Caco-2 (cell line): ENCODE data around the gene ING4. TPM values are rescaled to one million over a fixed set of nuclear protein-coding genes. Genes with fewer than 3 reads are reported as not detected.
A peak's percentile ranks its signal among the peaks of the same experiment; 100 is the strongest.

Experiments
- BruUV-seq: library from RNA; stranded (reverse); fragments of 400-500 nt; replicated peaks from 2 replicates; lab custom pipeline; 2021; lab: Mats Ljungman, UMichigan
- CTCF ChIA-PET: fragments of 300-600 bp; sonication (Branson Sonifier 250); formaldehyde crosslinking; loops from one replicate; lab custom pipeline; 2022; ENCODE audit warnings: antibody characterized with exemption; lab: Charles Lee
- POLR2A ChIA-PET: fragments of 300-600 bp; sonication (Branson Sonifier 250); formaldehyde crosslinking; loops from one replicate; lab custom pipeline; 2022; ENCODE audit warnings: antibody characterized with exemption; lab: Charles Lee
- DNase-seq, 2 experiments: peaks; one replicate each; pipeline versions ENCODE4 v3.0.0 to v3.0.0-alpha.2; 2020 to 2022
- H3K27me3 ChIP-seq: replicated peaks from 2 replicates; pipeline ENCODE4 v1.6.0; 2011; ENCODE audit warnings: low read length; ENCODE audit not compliant: control insufficient read depth, insufficient read depth
- H3K36me3 ChIP-seq: 2 replicates; pipeline ENCODE4 v1.5.1; 2011; ENCODE audit warnings: low read length; ENCODE audit not compliant: control insufficient read depth, insufficient read depth
- H3K4me1 ChIP-seq: fragments of 250-450 bp; sonication (Bioruptor Pico); 2 replicates; pipeline ENCODE4 v1.5.1; 2020; ENCODE audit warnings: mild to moderate bottlenecking
- H3K4me3 ChIP-seq: 2 replicates; pipeline ENCODE4 v1.5.1; 2011; ENCODE audit warnings: low read depth, mild to moderate bottlenecking, control low read depth, low read length
- H3K9me3 ChIP-seq: fragments of 250-450 bp; sonication (Bioruptor Pico); 2 replicates; pipeline ENCODE4 v1.5.1; 2020; ENCODE audit warnings: mild to moderate bottlenecking, moderate library complexity
- H3K27ac Mint-ChIP-seq: one replicate; pipeline ENCODE4 v1.8.0; 2022; ENCODE audit warnings: mixed read lengths; ENCODE audit not compliant: unreplicated experiment
- H3K27me3 Mint-ChIP-seq: one replicate; pipeline ENCODE4 v1.8.0; 2022; ENCODE audit warnings: mixed read lengths; ENCODE audit not compliant: insufficient read depth, unreplicated experiment
- H3K36me3 Mint-ChIP-seq: one replicate; pipeline ENCODE4 v1.8.0; 2022; ENCODE audit warnings: mild to moderate bottlenecking, mixed read lengths; ENCODE audit not compliant: insufficient read depth, unreplicated experiment
- H3K4me1 Mint-ChIP-seq: one replicate; pipeline ENCODE4 v1.8.0; 2022; ENCODE audit warnings: low read depth, mixed read lengths; ENCODE audit not compliant: unreplicated experiment
- H3K4me3 Mint-ChIP-seq: one replicate; pipeline ENCODE4 v1.8.0; 2022; ENCODE audit warnings: mild to moderate bottlenecking, moderate library complexity, mixed read lengths; ENCODE audit not compliant: unreplicated experiment
- H3K9me3 Mint-ChIP-seq: one replicate; pipeline ENCODE4 v1.8.0; 2022; ENCODE audit warnings: mixed read lengths; ENCODE audit not compliant: unreplicated experiment
- CTCF ChIP-seq, 2 experiments: fragments of 200-600 bp in 1 of 2; IDR thresholded peaks; 1 replicate in 1 of 2; 2 replicates in 1 of 2; pipeline versions ENCODE4 v1.5.1 to v1.8.0; 2011 to 2022; ENCODE audit warnings: antibody characterized with exemption in 1 of 2, control low read depth in 1 of 2, inconsistent platforms in 1 of 2, low read depth in 1 of 2, low read length in 1 of 2, mild to moderate bottlenecking in 1 of 2, moderate library complexity in 1 of 2; ENCODE audit not compliant: insufficient read depth in 1 of 2, severe bottlenecking in 1 of 2, unreplicated experiment in 1 of 2
- intact Hi-C: fragments of 100-400 bp; cut with micrococcal nuclease; formaldehyde crosslinking; loops from one replicate; pipeline ENCODE4 v1.10.0; 2022; ENCODE audit not compliant: unreplicated experiment
- total RNA-seq: library from RNA; stranded (reverse); gene quantifications from 2 replicates; pipeline ENCODE4 v1.2.3, GENCODE V29; 2022

The ING4 gene
- total RNA-seq, 1 experiment from 2014 or later = 32.8 TPM

DNA sequence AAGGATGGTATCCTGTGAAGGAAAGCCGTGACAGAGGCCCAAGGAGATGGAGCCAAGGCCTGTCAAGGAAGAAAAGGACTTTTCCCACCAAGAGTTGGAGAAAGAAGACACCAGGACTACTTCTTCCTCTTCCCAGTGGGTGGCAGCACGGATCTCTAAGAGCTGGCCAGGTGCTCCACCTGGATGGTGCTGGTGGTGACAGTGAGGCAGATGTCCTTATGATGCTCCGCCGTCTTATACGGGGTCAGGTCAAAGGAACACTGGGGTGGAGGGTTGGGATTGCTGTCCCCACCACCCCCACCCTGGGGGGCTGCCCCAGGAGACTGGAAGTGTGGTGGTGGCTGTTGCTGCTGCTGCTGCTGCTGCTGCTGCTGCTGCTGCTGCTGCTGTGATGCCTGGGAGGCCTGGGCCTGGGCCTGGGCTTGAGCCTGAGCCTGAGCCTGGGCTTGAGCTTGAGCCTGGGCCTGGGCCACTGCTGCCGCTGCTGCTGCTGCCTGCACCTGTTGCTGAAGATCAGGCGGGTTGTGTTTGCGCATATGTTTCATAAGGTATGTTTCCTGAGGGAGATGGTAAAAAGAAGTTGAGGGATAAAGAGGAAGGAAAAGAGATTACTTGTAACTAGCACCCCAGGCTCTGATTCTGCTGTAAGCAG is 4.8 kb upstream of the ING4 start:
- H3K4me1 Mint-ChIP-seq = peaks cover 6% of the 10 kb centered on the region
- DNase-seq = peak; percentile 66 to 72
- POLR2A ChIA-PET = interaction anchor here (1.0 to 3.0 kb wide), 2 partner anchors 22 to 56 kb away, joined by 4 to 16 read pairs; partner anchors contain the start of genes COPS7A and ZNF384
- H3K27ac Mint-ChIP-seq = no peak overlapping the region
- Histone ChIP-seq H3K36me3 (peaks cover 6% of the 10 kb centered on the region), H3K4me3 (no peak overlapping the region), H3K4me1 (peaks cover 5% of the 10 kb centered on the region; the same call in 1 of the 2 replicates), H3K27me3 (no peaks in the 10 kb centered on the region; the same call in 1 of the 2 replicates), H3K9me3 (no peaks in the 10 kb centered on the region)
- H3K27me3 Mint-ChIP-seq = no peaks in the 10 kb centered on the region
- peaks cover 83% of the 10 kb centered on the region for H3K36me3 Mint-ChIP-seq
- no peaks in the 10 kb centered on the region for H3K9me3 Mint-ChIP-seq
- BruUV-seq = no TSS peak
- peak; percentile 51 to 75 for TF ChIP-seq CTCF (IDR thresholded peaks at IDR 0.05; ENCODE audit: insufficient read depth in 1 of 2, low read depth in 1 of 2, low read length in 1 of 2, severe bottlenecking in 1 of 2, unreplicated experiment in 1 of 2)
- CTCF ChIA-PET = interaction anchor here (1.2 to 1.8 kb wide), 4 partner anchors 17 to 85 kb away, joined by 4 to 10 read pairs (median 7); partner anchors contain the start of genes MLF2 and ZNF384
- intact Hi-C loops = loop anchor here (1.0 to 2.0 kb wide), 3 partner anchors 17 to 111 kb away; no protein-coding TSS in a partner anchor
- no peak overlapping the region for H3K4me3 Mint-ChIP-seq

GRCh38 chr12:6666211-6666610 is 3.3 kb upstream of the ING4 start:
- intact Hi-C loops = loop anchor here (2.0 kb wide), 1 partner anchor 113 kb away; no protein-coding TSS in a partner anchor
- Mint-ChIP-seq H3K4me1 (peaks cover 14% of the 10 kb centered on the region), H3K27me3 (no peaks in the 10 kb centered on the region), H3K9me3 (no peaks in the 10 kb centered on the region), H3K27ac (no peak overlapping the region), H3K4me3 (no peak overlapping the region), H3K36me3 (peaks cover 69% of the 10 kb centered on the region)
- no peak for TF ChIP-seq CTCF (IDR thresholded peaks at IDR 0.05; ENCODE audit: insufficient read depth in 1 of 2, low read depth in 1 of 2, low read length in 1 of 2, severe bottlenecking in 1 of 2, unreplicated experiment in 1 of 2)
- Histone ChIP-seq H3K36me3 (peaks cover 4% of the 10 kb centered on the region; the same call in 1 of the 2 replicates), H3K9me3 (no peaks in the 10 kb centered on the region), H3K27me3 (no peaks in the 10 kb centered on the region), H3K4me1 (peaks cover 12% of the 10 kb centered on the region; the same call in 1 of the 2 replicates), H3K4me3 (no peak overlapping the region)
- CTCF ChIA-PET = interaction anchor here (1.5 to 1.8 kb wide), 2 partner anchors 18 to 87 kb away, joined by 4 to 10 read pairs; partner anchors contain the start of gene MLF2
- BruUV-seq = no TSS peak
- POLR2A ChIA-PET = interaction anchor here (1.0 kb wide), 1 partner anchor 23 kb away, joined by 7 read pairs; the partner anchor contains the start of gene ZNF384
- no peak for DNase-seq

DNA sequence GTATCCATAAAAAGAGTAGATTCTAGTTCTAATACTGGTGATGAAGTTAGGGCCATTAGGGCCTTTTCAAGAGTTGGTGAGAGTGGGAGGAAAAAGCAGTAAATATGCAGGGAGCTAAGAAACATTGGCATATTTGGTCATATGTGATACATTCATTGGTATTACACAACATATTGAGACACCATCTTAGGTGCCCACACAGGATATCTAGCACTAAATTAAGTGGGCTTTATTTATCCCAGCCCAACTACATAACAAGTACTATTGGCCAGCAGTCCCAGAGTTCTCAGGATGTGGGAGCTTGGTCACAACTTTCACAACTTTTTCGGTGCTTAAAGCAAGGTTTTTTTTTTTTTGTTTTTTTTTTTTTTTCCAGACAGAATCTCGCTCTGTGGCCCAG is 2.0 kb upstream of the ING4 start:
- CTCF ChIA-PET = no interaction called here
- H3K9me3 Mint-ChIP-seq = no peaks in the 10 kb centered on the region
- DNase-seq = no peak
- Histone ChIP-seq H3K9me3 (no peaks in the 10 kb centered on the region), H3K4me3 (no peak overlapping the region), H3K36me3 (peaks cover 4% of the 10 kb centered on the region; the same call in 1 of the 2 replicates), H3K27me3 (no peaks in the 10 kb centered on the region), H3K4me1 (peaks cover 12% of the 10 kb centered on the region; the same call in 1 of the 2 replicates)
- H3K4me1 Mint-ChIP-seq = peaks cover 14% of the 10 kb centered on the region
- H3K27ac Mint-ChIP-seq = peak overlapping the region; percentile 83
- no peak for TF ChIP-seq CTCF (IDR thresholded peaks at IDR 0.05; ENCODE audit: insufficient read depth in 1 of 2, low read depth in 1 of 2, low read length in 1 of 2, severe bottlenecking in 1 of 2, unreplicated experiment in 1 of 2)
- BruUV-seq = no TSS peak
- POLR2A ChIA-PET = interaction anchor here (0.5 to 2.2 kb wide), 2 partner anchors 24 to 59 kb away, joined by 3 to 14 read pairs; partner anchors contain the start of genes COPS7A and ZNF384
- intact Hi-C loops = no loop called here
- no peak overlapping the region for H3K4me3 Mint-ChIP-seq
- no peaks in the 10 kb centered on the region for H3K27me3 Mint-ChIP-seq
- peaks cover 56% of the 10 kb centered on the region for H3K36me3 Mint-ChIP-seq
